Epidermal melanocyte (primary cell): ENCODE data around the gene OR4F6.

Experiments
- DNase-seq: peaks from one replicate; pipeline ENCODE4 v3.0.0; 2011; ENCODE audit warnings: low spot score; ENCODE audit not compliant: insufficient read length

OR4F6 gene

GRCh38 chr15:101804941-101805340 lies 1.6 kb downstream of the OR4F6 start:
- DNase-seq = no peak

GRCh38 chr15:101805605-101806345 lies 2.5 kb downstream of the OR4F6 start:
- DNase-seq = no peak

- DNase-seq = no peak
Measured at GRCh38 chr15:101807345-101807945, 4.1 kb downstream of the OR4F6 start.

- DNase-seq = no peak
Measured at GRCh38 chr15:101808201-101808600, 4.9 kb downstream of the OR4F6 start.

GRCh38 chr15:101810456-101810855 lies 7.1 kb downstream of the OR4F6 start:
- no peak for DNase-seq

GRCh38 chr15:101810876-101811275 lies 7.6 kb downstream of the OR4F6 start:
- no peak for DNase-seq

GRCh38 chr15:101811902-101812301 lies 8.6 kb downstream of the OR4F6 start, which contains the start of gene OR4F15:
Gene OR4F15 (plus strand): TSS chr15:101812202. CDS start chr15:101818187, 5,985 bp downstream.
- DNase-seq = no peak

- no peak for DNase-seq
Measured at GRCh38 chr15:101813803-101814534, 10.7 kb downstream of the OR4F6 start.

- DNase-seq = no peak
Measured at GRCh38 chr15:101820781-101821180, 17.5 kb downstream of the OR4F6 start.

- DNase-seq = no peak
Measured at GRCh38 chr15:101827257-101827656, 23.9 kb downstream of the OR4F6 start.

- DNase-seq = no peak
Measured at GRCh38 chr15:101828774-101829173, 25.5 kb downstream of the OR4F6 start.

- DNase-seq = no peak
Measured at GRCh38 chr15:101841656-101842055, 38.3 kb downstream of the OR4F6 start.

- DNase-seq = no peak
Measured at GRCh38 chr15:101844916-101845315, 41.6 kb downstream of the OR4F6 start.

- DNase-seq = no peak
Measured at GRCh38 chr15:101852356-101852755, 49.0 kb downstream of the OR4F6 start.
